ENCODE data around the gene SMOC1.

The SMOC1 gene

DNA sequence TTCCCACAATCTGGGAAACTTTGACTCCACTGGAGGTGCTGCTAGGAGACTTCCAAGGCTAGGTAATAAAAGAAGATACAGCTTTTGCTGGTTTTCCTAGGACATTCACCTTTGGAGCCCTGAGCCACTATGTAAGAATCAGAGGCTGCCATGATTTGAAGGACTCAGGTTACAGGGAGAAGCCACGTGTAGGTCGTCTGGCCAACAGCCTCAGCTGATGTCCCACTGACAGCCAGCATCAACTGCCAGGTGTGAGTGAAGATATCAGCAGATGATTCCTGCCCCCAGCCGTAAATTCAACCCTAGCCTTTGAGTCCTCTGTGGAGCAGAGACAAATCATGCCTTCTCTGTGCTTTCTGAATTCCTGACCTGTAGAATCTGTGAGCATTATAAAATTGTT lies 27.0 kb downstream of the SMOC1 start:
- no peak overlapping the region for H3K4me3 ChIP-seq (ENCODE audit: low read depth, low read length)
- no peak for DNase-seq (ENCODE audit: low read depth)
- TF ChIP-seq, protein P1, sequence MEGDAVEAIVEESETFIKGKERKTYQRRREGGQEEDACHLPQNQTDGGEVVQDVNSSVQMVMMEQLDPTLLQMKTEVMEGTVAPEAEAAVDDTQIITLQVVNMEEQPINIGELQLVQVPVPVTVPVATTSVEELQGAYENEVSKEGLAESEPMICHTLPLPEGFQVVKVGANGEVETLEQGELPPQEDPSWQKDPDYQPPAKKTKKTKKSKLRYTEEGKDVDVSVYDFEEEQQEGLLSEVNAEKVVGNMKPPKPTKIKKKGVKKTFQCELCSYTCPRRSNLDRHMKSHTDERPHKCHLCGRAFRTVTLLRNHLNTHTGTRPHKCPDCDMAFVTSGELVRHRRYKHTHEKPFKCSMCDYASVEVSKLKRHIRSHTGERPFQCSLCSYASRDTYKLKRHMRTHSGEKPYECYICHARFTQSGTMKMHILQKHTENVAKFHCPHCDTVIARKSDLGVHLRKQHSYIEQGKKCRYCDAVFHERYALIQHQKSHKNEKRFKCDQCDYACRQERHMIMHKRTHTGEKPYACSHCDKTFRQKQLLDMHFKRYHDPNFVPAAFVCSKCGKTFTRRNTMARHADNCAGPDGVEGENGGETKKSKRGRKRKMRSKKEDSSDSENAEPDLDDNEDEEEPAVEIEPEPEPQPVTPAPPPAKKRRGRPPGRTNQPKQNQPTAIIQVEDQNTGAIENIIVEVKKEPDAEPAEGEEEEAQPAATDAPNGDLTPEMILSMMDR (IDR thresholded peaks at IDR 0.05; ENCODE audit: low read depth, low read length, missing control alignments): no peak

DNA sequence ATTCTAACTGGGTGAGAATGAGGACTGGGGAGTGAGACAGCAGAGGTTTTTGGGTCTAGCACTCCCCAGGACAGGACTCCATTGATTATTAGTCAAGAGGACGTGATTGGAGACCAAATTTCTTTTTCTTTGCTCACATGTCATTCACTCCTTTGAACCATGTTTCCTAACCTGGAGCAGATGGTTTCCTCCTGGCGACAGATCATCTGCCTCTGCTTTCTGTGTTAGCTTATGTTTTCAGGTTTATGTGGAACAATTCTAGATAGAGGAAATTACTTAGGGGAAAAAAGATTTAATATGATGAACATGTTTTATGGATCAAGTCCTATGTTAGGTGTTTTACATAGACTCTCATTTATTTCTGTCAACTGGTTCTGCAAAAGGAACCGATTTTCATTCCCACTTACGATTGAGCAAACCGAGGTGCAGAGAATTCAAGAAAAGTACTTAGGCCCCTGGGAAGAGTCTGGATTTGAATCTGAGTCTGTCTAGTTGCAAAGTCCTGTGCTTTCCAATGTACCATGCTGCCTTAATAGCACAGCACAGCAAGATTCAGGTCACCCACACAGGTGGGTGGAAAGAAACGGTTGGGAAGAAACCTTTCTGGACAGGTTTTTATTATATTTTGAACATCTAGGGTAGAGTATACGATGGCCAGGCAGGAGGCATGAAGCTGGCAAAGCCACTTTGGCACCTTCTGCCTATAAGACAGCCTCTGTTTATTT lies 30.8 kb downstream of the SMOC1 start:
- TF ChIP-seq, protein P1 (IDR thresholded peaks at IDR 0.05; ENCODE audit: low read depth, low read length, missing control alignments): no peak
- DNase-seq (ENCODE audit: low read depth): no peak
- H3K4me3 ChIP-seq (ENCODE audit: low read depth, low read length): no peak overlapping the region

DNA sequence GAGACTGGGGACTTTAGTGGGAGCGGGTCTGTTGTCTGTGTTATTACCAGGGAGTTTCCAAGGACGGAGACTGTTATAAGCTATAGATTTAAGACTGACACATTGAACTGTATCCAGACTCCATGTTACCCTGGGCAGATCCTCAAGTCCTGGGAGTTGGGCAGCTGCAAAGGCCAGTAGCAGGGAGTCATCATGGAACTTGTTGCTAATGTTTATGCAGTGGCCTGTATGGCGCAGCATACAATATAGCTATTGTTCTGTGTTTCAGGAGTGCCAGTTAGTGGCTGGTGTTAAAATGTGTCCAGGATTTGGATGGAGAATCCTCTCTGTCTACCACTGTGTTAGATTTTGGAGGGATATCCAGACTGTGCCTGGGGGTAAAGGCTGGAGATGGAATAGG lies 31.7 kb downstream of the SMOC1 start:
- TF ChIP-seq, protein P1 (IDR thresholded peaks at IDR 0.05; ENCODE audit: low read depth, low read length, missing control alignments): no peak
- H3K4me3 ChIP-seq (ENCODE audit: low read depth, low read length): no peak overlapping the region
- DNase-seq (ENCODE audit: low read depth): no peak

DNA sequence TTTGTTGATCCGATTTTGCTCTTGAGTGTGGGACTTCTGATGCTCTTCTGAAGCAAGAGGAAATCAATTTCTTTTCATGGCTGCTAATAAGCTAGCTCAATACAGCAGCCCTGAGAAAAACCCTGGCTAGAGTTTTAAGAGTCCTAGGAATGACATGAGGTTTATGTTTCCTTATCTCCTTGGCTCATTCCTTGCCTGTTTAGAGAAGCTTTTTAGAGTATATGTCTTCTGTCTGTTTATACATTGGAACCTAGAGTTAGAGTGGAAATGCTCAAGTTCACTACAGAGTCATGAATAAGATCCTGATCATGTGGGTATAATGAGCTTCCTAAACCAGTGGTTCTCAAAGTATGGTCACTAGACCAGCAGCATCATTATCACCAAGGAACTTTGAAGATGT lies 34.5 kb downstream of the SMOC1 start:
- TF ChIP-seq, protein P1 (IDR thresholded peaks at IDR 0.05; ENCODE audit: low read depth, low read length, missing control alignments): no peak
- no peak overlapping the region for H3K4me3 ChIP-seq (ENCODE audit: low read depth, low read length)
- DNase-seq (ENCODE audit: low read depth): no peak

DNA sequence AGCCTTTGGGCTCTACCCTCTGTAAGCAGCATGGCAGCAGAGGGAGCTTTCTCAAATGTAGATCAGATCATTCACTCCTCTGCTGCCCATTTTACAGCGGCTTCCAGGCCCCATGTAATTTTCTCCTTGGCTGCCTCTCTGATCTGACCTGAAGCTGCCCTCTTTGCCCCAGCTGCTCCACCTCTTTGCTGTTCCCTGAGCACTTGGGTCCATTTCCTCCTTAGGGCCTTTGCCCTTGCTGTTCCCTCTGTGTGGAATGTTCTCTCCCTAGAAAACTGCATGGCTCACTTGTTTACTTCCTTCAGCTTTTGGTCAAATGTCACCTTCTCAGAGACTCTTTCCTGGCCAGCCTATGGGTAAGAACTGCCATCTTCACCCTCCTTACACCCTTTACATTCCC lies 37.2 kb downstream of the SMOC1 start:
- DNase-seq (ENCODE audit: low read depth): no peak
- H3K4me3 ChIP-seq (ENCODE audit: low read depth, low read length): no peak overlapping the region
- TF ChIP-seq, protein P1 (IDR thresholded peaks at IDR 0.05; ENCODE audit: low read depth, low read length, missing control alignments): no peak

DNA sequence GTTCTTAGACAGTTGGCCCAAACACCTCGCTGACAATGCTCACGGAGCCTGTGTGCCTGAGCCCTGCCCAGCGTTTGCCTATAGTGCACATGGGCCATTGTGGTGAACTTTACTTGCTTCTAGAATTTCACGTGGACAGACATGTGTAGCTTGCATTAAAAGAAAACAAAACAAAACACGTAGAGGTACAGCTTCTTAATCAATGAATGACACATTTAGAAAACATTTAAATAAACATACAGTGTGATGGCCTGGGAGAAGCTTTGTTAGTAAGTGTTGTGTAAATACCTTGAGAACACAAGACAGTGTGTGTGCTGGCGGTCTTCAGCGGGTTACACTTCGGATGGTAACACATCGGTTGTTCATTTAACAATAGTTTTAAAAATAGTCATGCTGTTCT lies 38.1 kb downstream of the SMOC1 start:
- TF ChIP-seq, protein P1 (IDR thresholded peaks at IDR 0.05; ENCODE audit: low read depth, low read length, missing control alignments): no peak
- H3K4me3 ChIP-seq (ENCODE audit: low read depth, low read length): no peak overlapping the region
- DNase-seq (ENCODE audit: low read depth): no peak

DNA sequence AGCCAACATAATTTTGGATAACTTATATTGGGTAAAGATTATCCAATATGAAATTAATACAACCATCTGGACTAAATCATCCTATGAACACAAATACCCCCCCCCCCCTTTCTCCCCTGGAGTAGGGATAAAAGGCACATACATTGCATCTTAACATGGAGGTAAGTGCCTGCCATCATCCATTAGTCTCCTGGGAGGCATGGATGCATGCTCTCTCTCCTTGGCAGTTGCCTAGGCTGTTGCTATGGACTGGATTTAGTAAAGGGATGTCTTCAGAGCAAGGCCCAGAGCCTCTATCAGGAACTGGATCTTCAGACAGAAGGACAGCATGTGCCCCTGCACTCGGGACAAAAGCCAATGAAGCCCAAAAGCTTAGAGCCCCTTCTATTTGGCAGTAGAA lies 40.6 kb downstream of the SMOC1 start:
- TF ChIP-seq, protein P1 (IDR thresholded peaks at IDR 0.05; ENCODE audit: low read depth, low read length, missing control alignments): no peak
- H3K4me3 ChIP-seq (ENCODE audit: low read depth, low read length): no peak overlapping the region
- no peak for DNase-seq (ENCODE audit: low read depth)

Measured in GM12864 (cell line).